H1 (cell line): ENCODE results near the gene CS.

Experiments
- EP300 ChIP-seq, 2 experiments: IDR thresholded peaks; 1 replicate in 1 of 2; 2 replicates in 1 of 2; pipeline ENCODE4 v1.6.1; 2011 to 2012; ENCODE audit warnings: low read depth in 2 of 2, low read length in 2 of 2, mild to moderate bottlenecking in 2 of 2, borderline replicate concordance in 1 of 2, inconsistent platforms in 1 of 2, moderate library complexity in 1 of 2
- GABPA ChIP-seq: IDR thresholded peaks from 2 replicates; pipeline ENCODE4 v1.6.1; 2011; ENCODE audit warnings: mild to moderate bottlenecking, low read length, moderate library complexity, borderline replicate concordance; ENCODE audit not compliant: insufficient read depth
- KDM4A ChIP-seq: IDR thresholded peaks from one replicate; pipeline ENCODE4 v1.7.1; 2012; ENCODE audit warnings: low read depth, mild to moderate bottlenecking, moderate library complexity, low read length, inconsistent platforms; ENCODE audit not compliant: severe bottlenecking
- POLR2A ChIP-seq, 2 experiments: IDR thresholded peaks; 1 replicate in 1 of 2; 2 replicates in 1 of 2; pipeline ENCODE4 v1.6.1; 2011; ENCODE audit warnings: low read depth in 2 of 2, low read length in 2 of 2, mild to moderate bottlenecking in 2 of 2; ENCODE audit errors: control extremely low read depth in 1 of 2
- POLR2AphosphoS5 ChIP-seq: IDR thresholded peaks from 2 replicates; pipeline ENCODE4 v1.6.1; 2011; ENCODE audit warnings: low read depth, low read length
- RAD21 ChIP-seq, 2 experiments: IDR thresholded peaks in 1 of 2; conservative IDR thresholded peaks in 1 of 2; 2 replicates each; pipeline ENCODE4 v1.6.1; 2011; ENCODE audit warnings: low read depth in 2 of 2, low read length in 2 of 2, improper control_type of control experiment in 1 of 2, inconsistent platforms in 1 of 2, mild to moderate bottlenecking in 1 of 2, moderate library complexity in 1 of 2
- SAP30 ChIP-seq: fragments of 300-600 bp; sonication (generic); IDR thresholded peaks from 2 replicates; pipeline ENCODE4 v1.7.1; 2012; ENCODE audit warnings: low read length, moderate library complexity, mild to moderate bottlenecking, inconsistent platforms; ENCODE audit not compliant: insufficient read depth, insufficient replicate concordance
- TAF1 ChIP-seq: IDR thresholded peaks from 2 replicates; pipeline ENCODE4 v1.6.1; 2011; ENCODE audit warnings: mild to moderate bottlenecking, low read depth, low read length
- TEAD4 ChIP-seq: IDR thresholded peaks from 2 replicates; pipeline ENCODE4 v1.6.1; 2012; ENCODE audit warnings: low read depth, low read length, inconsistent platforms, mixed read lengths
- TF ChIP-seq, protein P1 (sequence below): IDR thresholded peaks from 2 replicates; pipeline ENCODE4 v1.6.1; 2012; ENCODE audit warnings: inconsistent platforms
- TF ChIP-seq, protein P2 (sequence below), 3 experiments: IDR thresholded peaks; 1 replicate in 2 of 3; 2 replicates in 1 of 3; pipeline versions ENCODE4 v1.5.1 to v1.6.1; 2011; ENCODE audit warnings: low read length in 3 of 3, mild to moderate bottlenecking in 3 of 3, inconsistent platforms in 2 of 3, low read depth in 1 of 3, moderate library complexity in 1 of 3; ENCODE audit not compliant: insufficient read depth in 1 of 3; ENCODE audit errors: control extremely low read depth in 1 of 3
- TF ChIP-seq, protein P3 (sequence below): IDR thresholded peaks from 2 replicates; pipeline ENCODE4 v1.6.1; 2012; ENCODE audit warnings: low read length, inconsistent platforms
- TF ChIP-seq, protein P4 (sequence below): IDR thresholded peaks from 2 replicates; pipeline ENCODE4 v1.6.1; 2011; ENCODE audit warnings: low read depth, mild to moderate bottlenecking, low read length; ENCODE audit not compliant: insufficient read depth
- TF ChIP-seq, protein P5 (sequence below): IDR thresholded peaks from 2 replicates; pipeline ENCODE4 v1.6.1; 2012; ENCODE audit warnings: inconsistent platforms

DNA sequence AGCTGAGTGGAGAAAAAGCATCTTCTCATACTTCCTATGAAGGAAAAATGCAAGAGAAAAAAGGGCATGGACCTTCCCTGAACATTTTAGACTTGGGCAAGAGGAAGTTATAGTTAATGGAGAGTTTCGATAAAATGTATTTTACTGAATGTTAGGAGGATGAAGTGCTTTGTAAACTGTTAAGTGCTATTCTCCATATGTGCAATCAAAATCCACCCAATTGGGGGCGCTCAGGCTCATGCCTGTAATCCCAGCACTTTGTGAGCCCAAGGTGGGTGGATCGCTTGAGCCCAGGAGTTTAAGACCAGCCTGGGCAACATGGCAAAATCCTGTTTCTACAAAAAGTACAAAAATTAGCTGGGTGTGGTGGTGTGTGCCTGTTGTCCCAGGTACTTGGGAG lies 17.5 kb upstream of the CS start:
- TF ChIP-seq GABPA, result no peak
- TF ChIP-seq RAD21 (IDR thresholded peaks at IDR 0.05 in 1 of 2, conservative IDR thresholded peaks at IDR 0.05 in 1 of 2; ENCODE audit: low read depth in 2 of 2, low read length in 2 of 2), result peak; percentile 51 to 61
- TF ChIP-seq, protein P1, sequence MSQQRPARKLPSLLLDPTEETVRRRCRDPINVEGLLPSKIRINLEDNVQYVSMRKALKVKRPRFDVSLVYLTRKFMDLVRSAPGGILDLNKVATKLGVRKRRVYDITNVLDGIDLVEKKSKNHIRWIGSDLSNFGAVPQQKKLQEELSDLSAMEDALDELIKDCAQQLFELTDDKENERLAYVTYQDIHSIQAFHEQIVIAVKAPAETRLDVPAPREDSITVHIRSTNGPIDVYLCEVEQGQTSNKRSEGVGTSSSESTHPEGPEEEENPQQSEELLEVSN, result no peak
- no peak for TF ChIP-seq POLR2A (IDR thresholded peaks at IDR 0.05; ENCODE audit: control extremely low read depth in 1 of 2, low read depth in 2 of 2, low read length in 2 of 2)
- no peak for TF ChIP-seq KDM4A
- TF ChIP-seq TEAD4, result no peak
- TF ChIP-seq, protein P2, sequence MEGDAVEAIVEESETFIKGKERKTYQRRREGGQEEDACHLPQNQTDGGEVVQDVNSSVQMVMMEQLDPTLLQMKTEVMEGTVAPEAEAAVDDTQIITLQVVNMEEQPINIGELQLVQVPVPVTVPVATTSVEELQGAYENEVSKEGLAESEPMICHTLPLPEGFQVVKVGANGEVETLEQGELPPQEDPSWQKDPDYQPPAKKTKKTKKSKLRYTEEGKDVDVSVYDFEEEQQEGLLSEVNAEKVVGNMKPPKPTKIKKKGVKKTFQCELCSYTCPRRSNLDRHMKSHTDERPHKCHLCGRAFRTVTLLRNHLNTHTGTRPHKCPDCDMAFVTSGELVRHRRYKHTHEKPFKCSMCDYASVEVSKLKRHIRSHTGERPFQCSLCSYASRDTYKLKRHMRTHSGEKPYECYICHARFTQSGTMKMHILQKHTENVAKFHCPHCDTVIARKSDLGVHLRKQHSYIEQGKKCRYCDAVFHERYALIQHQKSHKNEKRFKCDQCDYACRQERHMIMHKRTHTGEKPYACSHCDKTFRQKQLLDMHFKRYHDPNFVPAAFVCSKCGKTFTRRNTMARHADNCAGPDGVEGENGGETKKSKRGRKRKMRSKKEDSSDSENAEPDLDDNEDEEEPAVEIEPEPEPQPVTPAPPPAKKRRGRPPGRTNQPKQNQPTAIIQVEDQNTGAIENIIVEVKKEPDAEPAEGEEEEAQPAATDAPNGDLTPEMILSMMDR (IDR thresholded peaks at IDR 0.05; ENCODE audit: control extremely low read depth in 1 of 3, insufficient read depth in 1 of 3, low read depth in 1 of 3, low read length in 3 of 3), result peak; percentile 21 to 52 (median 46)
- TF ChIP-seq TAF1, result no peak
- TF ChIP-seq SAP30, result no peak
- TF ChIP-seq, protein P3, sequence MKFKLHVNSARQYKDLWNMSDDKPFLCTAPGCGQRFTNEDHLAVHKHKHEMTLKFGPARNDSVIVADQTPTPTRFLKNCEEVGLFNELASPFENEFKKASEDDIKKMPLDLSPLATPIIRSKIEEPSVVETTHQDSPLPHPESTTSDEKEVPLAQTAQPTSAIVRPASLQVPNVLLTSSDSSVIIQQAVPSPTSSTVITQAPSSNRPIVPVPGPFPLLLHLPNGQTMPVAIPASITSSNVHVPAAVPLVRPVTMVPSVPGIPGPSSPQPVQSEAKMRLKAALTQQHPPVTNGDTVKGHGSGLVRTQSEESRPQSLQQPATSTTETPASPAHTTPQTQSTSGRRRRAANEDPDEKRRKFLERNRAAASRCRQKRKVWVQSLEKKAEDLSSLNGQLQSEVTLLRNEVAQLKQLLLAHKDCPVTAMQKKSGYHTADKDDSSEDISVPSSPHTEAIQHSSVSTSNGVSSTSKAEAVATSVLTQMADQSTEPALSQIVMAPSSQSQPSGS, result no peak
- TF ChIP-seq POLR2AphosphoS5, result no peak
- TF ChIP-seq, protein P4, sequence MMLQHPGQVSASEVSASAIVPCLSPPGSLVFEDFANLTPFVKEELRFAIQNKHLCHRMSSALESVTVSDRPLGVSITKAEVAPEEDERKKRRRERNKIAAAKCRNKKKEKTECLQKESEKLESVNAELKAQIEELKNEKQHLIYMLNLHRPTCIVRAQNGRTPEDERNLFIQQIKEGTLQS, result no peak
- TF ChIP-seq EP300 (IDR thresholded peaks at IDR 0.05; ENCODE audit: borderline replicate concordance in 1 of 2, low read depth in 2 of 2, low read length in 2 of 2), result no peak
- TF ChIP-seq, protein P5, sequence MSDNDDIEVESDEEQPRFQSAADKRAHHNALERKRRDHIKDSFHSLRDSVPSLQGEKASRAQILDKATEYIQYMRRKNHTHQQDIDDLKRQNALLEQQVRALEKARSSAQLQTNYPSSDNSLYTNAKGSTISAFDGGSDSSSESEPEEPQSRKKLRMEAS, result no peak
